NCI-H1092 treated with DMSO at 0.1 percent for 48 hours (cell line): Measurements from ENCODE around the gene TRAPPC12.
A peak's percentile ranks its signal among the peaks of the same experiment; 100 is the strongest.
"Not testable (repeated sequence)": the region's sequence is repeated elsewhere in the genome, so short reads cannot be mapped to it uniquely, and the experiment has no call there.

Experiments
- DNase-seq: peaks from one replicate; lab custom pipeline; 2025; lab: John Stamatoyannopoulos, UW

The TRAPPC12 gene

GRCh38 chr2:3454005-3454404 lies 74.5 kb downstream of the TRAPPC12 start:
- not testable (repeated sequence) for DNase-seq

GRCh38 chr2:3454802-3455201 lies 75.3 kb downstream of the TRAPPC12 start:
- no peak for DNase-seq

- DNase-seq: no peak
Measured at GRCh38 chr2:3456125-3456524, 76.6 kb downstream of the TRAPPC12 start.

GRCh38 chr2:3457524-3458395 lies 78.3 kb downstream of the TRAPPC12 start:
- no peak for DNase-seq

GRCh38 chr2:3458396-3459184 lies 79.1 kb downstream of the TRAPPC12 start:
- no peak for DNase-seq

GRCh38 chr2:3459185-3460015 lies 79.9 kb downstream of the TRAPPC12 start:
- DNase-seq: no peak

GRCh38 chr2:3460156-3460555 lies 80.7 kb downstream of the TRAPPC12 start:
- DNase-seq: no peak

- no peak for DNase-seq
Measured at GRCh38 chr2:3460831-3461800, 81.6 kb downstream of the TRAPPC12 start.

GRCh38 chr2:3461801-3462492 lies 82.5 kb downstream of the TRAPPC12 start:
- DNase-seq: peak; percentile 11

GRCh38 chr2:3462493-3463104 lies 83.1 kb downstream of the TRAPPC12 start:
- no peak for DNase-seq

GRCh38 chr2:3463186-3463835 lies 83.8 kb downstream of the TRAPPC12 start:
- DNase-seq: no peak

GRCh38 chr2:3463944-3464343 lies 84.5 kb downstream of the TRAPPC12 start:
- no peak for DNase-seq

- no peak for DNase-seq
Measured at GRCh38 chr2:3464401-3465005, 85.0 kb downstream of the TRAPPC12 start.

GRCh38 chr2:3465328-3465727 lies 85.8 kb downstream of the TRAPPC12 start:
- DNase-seq: no peak

- DNase-seq: no peak
Measured at GRCh38 chr2:3465844-3466481, 86.5 kb downstream of the TRAPPC12 start.

GRCh38 chr2:3466482-3466863 lies 87.0 kb downstream of the TRAPPC12 start:
- DNase-seq: no peak

GRCh38 chr2:3466966-3467365 lies 87.5 kb downstream of the TRAPPC12 start:
- DNase-seq: no peak

- DNase-seq: no peak
Measured at GRCh38 chr2:3467654-3468053, 88.2 kb downstream of the TRAPPC12 start.
